UCSD-AML1 (cell line): Measurements from ENCODE around the gene UCN.
"Not testable (repeated sequence)": the region's sequence is repeated elsewhere in the genome, so short reads cannot be mapped to it uniquely, and the experiment has no call there.

Source experiments
- DNase-seq: peaks from one replicate; lab custom pipeline; 2025; ENCODE audit not compliant: unreplicated experiment; lab: John Stamatoyannopoulos, UW

UCN gene

DNA sequence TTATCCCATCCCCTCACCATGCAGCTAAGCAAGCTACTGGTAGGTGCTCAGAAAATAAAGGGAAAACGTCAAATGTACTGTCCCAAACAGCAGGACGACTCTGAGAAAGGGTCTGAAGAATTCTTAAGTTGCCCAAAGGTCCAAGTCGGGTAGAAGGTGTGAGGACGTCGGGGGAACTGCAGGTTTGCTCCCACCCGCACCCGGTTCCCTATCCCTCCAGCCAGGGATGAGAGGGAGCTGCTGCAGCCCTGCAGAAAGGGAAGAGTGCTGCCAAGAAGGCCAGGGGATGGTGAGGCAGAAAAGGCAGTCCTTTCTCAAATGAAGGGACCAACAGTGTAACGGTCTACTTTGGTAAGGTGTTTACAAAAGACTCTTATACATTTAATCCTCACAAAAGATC lies 6.9 kb upstream of the UCN start:
- DNase-seq: no peak

DNA sequence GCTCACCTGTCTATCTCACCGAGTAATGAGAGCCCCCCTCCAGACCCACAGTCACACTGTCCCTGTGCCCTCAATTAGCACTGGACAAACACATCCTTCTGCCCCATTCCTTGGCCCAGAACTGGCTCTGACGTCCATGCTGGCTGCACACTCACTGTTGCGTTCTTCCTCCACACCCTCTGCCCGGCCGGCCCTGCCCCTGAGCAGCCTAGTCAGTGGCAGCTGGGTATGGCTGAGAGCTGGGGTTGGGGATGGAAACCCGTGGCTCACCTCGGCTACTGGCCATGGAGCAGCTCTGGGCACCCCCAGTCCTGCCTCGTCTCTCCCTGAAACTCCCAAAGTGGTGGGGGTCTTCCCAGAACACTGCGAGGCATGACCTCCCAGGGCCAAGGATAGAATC lies 6.5 kb upstream of the UCN start:
- DNase-seq: no peak

DNA sequence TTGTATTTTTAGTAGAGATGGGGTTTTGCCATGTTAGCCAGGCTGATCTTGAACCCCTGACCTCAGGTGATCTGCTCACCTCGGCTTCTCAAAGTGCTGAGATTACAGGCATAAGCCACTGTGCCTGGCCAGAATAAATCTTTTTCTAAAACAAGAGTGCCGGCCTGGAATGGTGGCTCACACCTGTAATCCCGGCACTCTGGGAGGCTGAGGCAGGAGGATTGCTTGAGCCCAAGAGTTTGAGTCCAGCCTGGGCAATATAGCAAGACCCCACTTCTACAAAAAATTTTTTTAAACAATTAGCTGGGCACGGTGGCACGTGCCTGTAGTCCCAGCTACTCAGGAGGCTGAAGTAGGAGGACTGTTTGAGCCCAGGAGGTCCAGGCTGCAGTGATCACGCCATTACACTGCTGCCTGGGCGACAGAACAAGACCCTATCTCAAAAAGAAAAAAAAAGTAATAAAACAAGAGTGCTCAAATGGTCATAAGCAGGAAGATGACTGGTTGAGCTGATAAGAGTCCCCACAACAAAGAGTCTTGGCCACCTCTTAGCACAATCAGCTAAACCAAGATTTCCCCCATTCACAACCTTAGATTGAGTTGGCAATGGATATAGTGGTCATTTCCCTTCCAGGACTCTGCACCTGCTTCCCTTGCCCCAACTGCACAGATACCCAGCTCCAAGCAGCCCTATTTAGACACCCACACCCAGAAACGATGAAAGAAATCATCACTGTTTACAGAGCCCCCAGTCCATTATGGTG lies 5.8 kb upstream of the UCN start:
- no peak for DNase-seq

DNA sequence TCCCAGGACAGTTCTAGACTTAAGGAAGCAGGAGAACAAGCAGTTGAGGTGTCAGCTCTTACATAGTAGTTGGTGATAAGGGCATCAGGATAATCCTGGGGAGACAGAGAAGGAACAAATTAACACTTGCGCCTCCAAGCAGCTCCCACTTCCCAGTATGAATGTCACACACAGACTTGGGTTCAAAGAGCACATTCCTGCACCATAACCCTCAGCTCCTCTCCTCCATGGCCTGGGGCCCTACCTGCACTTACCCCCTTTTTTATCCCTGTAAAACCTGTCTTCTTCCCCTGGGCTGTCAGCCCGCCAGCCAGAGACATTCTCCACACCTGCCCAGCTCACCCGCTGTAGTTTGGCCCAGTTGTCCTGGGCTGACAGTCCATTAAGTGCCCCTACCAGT lies 3.9 kb upstream of the UCN start:
- DNase-seq: no peak

DNA sequence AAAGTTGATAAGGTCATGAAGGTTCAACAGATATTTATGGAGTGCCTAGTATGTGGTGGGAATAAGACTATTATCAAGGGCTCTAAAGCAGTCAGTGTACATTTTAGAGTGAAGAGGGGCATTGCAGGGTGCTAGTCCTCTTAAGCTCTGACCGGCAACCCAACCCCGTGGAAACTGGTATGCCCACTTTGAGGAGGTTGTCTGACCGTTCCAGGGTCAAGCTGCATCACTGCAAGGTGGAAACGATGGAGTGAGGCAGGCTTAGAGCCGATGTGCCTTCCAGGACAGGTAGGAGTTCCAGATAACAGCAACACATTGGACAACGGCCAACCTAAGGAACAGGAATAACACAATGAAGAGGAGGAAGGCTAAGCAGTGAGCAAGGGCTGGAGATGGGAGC lies 1.4 kb upstream of the UCN start:
- no peak for DNase-seq

DNA sequence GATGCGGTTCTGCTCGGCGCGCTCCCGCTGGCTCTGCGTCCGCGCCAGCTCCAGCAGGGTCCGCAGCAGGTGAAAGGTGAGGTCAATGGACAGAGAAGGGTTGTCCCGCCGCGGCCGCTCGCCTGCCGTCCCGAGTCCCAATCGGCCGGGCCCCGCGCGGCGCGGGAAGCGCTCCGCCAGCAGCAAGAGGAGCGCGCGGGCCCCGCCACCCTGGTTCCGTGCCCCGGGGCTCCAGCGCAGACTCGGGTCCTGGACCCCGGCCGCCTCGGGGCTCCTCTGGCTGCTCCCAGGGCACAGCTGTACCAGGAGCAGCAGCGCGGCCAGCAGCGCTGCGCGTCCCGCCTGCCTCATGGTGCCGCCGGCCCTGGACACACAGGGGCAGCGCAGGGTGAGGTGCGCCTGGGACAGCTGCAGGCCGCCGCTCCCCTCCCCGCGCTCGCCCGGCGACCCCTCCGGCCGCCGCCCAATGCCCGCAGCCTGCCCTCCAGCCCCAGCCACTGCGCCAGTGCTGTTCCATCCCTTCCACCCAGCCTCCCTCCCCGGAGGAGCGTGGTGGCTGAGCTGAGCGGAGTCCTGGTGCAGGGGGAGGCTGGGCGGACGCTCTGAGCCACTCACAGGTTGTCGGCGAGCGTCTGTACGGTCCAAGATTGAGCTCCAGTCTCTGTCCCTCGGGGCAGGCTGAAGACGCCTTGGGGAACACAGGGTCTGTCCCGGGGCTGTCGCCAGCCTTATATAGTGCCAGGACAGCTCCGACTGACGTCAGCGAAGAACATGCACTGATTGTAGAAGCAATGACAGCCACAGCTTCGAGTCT lies 493 bp downstream of the UCN start:
- DNase-seq: no peak

DNA sequence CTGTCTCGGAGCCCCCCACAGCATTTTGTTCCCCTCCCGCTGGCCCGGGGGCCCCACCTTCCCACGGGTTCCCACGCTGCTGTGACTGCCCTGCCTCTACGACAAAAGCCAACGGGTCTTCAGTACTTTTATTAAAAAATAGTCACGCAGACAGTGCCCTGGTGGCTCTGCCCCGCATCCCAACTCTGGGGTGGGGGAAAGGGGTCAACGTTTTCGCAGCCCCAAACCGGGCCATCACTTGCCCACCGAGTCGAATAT lies 1.0 kb downstream of the UCN start:
- no peak for DNase-seq

DNA sequence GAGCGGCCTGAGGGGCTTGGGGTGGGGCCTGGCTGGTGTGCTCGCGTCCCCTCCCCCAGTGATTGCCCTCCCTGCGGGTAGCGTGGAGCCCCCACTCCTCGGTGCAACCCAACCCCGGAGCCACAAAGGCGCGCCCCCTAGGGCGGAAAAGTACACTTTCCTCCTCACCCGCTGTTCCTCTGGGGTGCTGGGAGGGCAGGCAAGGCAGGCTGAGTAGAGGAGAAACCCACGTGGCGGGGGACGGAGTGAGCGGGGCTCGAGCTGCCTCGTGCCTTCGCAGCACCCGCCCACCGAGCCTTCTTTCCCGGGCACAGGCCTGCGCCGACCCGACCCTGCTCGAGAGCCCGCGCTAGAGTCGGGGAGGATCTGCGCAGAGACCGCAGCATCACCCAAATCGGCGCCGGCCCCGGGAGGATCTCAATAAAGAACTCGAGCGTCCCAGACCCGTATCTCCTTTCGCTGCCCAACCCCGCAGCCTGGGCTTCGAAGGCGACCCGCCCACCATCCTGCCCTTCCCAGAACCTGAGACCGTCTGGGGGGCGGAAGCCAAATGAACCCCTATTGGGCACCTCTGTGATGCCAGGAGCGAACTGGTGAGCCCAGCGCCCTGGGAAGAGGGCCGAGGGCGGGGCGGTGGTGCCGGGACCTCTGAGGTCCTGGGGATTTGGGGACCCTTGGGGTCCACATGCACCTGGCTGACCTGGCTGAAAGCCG lies 1.5 kb downstream of the UCN start:
- no peak for DNase-seq

DNA sequence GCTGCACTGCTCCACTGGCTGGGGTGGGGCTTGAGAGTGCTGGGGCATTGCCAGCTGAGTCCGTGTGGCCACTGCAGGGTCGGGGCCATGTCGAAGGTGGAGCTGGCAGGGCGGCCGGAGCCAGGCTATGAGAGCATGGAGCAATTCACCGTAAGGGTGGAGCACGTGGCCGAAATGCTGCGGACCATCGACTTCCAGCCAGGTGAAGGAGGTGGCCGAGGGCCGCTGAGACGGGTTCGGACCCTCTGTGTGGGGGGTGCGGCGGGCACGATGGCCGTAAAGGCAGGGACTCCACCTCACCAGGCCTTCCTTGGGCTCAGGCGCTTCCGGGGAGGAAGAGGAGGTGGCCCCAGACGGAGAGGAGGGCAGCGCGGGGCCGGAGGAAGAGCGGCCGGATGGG lies 2.1 kb downstream of the UCN start:
- DNase-seq: no peak

DNA sequence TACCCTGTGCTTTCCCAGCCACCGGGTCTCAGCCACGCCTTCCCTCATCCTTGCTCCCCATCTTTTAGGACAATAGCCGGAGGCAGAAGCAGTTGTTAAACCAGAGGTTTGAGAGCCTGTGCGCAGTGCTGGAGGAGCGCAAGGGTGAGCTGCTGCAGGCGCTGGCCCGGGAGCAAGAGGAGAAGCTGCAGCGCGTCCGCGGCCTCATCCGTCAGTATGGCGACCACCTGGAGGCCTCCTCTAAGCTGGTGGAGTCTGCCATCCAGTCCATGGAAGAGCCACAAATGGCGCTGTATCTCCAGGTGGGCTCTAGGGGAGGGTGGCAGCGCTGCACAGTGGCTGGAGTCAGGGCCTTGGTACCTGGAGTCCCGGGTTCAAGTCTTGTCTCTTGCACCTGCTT lies 2.7 kb downstream of the UCN start:
- no peak for DNase-seq

DNA sequence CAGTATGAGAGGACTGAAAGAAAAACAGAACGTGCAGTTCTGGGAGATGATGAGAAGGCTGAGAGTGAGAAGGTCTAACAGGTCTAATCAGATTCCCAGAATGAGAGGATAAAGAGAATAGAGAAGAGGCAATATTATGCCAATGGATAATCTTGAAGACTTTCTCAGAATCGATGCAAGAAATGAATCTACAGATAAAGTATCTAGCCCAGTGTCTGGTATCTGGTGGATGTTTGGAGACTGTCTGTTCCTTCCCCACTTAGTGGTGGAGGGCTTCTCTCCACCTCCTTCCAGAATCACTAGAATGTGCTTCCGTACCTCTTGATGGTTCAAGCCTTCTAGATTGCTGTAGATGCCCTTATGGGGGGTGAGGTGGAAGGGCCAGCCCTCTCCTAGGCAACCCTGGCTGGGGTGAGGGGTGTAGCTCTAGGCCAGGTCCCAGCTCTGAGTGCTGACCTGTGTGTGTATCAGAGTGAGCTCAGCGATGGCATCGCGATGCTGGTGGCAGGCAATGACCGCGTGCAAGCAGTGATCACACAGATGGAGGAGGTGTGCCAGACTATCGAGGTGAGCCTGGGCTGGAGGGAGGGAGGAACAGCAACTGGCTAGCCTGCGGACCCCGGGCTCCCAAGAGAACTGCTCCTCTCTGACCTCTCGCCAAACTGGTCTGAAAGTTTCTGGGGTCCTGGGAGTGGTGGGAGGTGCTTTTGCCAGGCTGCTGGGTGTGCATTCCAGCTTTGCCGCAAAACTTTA lies 3.6 kb downstream of the UCN start:
- DNase-seq: no peak

DNA sequence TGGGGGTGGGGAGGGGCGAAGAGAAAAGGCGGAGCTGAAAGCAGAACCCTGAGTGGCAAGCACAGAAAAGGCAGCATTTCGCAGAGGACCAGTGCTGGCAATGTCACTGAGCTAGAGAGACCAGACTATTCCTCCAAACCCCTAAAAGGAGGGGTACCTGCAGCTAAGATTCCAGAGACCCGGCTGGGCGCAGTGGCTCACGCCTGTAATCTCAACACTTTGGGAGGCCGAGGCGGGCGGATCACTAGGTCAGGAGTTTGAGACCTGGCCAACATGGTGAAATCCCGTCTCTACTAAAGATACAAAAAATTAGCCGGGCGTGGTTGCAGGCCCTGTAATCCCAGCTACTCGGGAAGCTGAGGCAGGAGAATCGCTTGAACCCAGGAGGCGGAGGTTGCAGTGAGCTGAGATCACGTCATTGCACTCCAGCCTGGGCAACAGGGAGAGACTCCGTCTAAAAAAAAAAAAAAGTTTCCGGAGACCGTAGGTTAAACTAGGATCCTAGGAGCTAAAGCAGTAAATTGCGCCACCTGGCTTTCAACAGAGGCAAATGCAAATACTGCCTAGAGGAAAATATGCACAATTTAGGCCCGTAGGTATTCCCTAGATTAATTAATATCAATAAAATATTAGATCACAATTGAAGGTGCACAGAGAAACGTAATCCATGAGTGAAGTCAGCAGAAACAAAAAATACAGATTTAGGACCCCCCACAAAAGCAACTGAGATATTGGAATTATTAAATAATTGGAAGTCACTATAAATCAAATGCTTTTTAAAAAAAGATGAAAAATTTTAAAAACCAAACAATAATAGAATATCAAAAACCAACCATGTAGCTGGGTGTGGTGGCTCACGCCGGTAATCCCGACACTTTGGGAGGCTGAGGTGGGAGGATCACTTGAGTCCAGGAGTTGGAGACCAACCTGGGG lies 4.9 kb downstream of the UCN start:
- DNase-seq: no peak

DNA sequence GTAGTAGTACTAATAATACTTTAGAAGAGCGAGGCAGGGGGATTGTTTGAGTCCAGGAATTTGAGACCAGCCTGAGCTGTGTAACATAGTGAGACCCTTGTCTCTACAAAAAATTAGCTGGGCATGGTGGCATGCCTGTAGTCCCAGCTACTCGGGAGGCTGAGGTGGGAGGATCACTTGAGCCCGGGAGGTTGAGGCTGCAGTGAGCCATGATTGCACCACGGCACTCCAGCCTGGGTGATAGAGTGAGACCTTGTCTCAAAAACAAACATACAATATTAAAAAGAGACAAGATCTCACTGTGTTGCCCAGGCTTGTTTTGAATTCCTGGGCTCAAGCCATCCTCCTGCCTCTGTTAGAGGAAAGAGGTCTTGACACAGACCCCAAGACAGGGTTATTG lies 7.6 kb downstream of the UCN start:
- not testable (repeated sequence) for DNase-seq

DNA sequence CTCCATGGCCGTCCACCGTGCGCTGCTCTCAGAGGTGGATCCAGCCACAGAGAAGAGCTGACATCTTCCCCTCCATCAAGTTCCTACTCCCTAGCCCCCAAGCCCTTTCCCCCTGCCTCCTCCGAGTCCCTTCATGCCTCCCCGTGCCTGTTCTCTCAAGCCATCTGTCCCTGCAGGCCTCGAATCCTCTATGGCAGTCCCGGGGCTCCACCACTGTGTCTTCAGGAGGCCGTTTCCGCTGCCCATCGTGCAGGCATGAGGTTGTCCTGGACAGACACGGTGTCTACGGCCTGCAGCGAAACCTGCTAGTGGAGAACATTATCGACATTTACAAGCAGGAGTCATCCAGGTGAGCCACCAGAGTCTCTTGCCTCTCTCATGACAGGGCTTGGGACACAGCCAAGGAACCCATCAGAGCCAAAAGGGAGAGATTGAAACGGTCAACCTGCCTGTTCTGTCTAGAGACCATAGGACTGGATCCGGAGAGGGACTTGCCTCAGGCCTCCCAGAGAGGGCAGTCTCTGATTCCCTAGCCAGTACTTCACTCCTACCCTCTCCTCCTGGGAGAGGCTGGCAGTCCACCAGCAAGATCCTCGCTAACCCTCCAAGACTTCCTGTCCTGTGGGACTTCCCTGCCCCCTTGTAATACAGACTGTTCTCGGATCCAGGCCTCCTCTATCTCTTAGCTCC lies 9.7 kb downstream of the UCN start:
- no peak for DNase-seq

DNA sequence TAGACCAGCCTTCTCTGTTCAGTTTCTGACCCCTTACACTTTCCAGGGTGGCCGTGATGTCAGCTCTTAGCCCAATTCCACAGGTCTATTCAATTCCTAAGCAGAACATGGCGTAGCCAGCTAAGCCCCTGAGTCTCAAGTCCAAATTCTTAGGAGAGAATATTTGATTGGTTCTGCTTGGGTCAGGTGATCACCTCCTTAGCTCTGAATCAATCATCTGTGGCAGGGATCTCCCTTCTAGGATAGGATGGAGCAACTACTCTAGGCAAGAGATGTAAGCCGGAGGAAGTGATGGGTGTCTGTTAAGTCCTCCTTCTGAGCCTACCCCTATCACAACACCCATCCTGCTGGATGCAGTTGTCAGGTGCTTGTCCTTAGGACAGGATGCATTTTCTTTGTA lies 11.1 kb downstream of the UCN start:
- no peak for DNase-seq

DNA sequence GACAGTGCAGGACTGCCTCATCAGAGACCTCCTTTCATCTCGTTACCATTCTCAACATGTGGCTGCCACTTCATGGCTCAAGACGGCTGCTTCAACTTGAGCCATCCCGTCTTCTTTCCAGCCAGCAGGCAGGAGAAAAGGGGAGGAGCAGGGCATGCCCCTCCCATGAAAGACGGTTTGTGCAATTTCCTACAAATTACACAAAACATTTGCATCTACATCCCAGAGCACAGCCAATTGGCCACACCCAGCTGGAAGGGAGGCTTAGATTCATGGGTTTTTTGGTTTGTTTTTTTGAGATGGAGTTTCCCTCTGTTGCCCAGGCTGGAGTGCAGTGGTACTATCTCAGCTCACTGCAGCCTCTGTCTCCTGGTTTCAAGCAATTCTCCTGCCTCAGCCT lies 11.8 kb downstream of the UCN start:
- no peak for DNase-seq

DNA sequence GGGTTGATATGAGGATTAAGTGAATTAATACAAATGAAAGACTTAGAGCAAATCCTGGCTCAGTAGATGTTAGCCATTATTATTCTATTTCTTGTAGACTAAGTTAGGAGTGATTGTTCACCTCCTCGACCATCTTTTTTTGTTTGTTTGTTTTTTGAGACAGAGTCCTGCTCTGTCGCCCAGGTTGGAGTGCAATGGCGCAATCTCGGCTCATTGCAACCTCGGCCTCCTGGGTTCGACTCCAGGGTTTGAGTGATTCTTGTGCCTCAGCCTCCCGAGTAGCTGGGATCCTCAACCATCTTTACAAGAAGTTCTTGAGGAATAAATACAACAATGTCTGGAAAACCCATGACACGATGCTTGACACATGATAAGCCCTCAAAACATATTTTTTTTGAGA lies 13.3 kb downstream of the UCN start:
- DNase-seq: no peak

DNA sequence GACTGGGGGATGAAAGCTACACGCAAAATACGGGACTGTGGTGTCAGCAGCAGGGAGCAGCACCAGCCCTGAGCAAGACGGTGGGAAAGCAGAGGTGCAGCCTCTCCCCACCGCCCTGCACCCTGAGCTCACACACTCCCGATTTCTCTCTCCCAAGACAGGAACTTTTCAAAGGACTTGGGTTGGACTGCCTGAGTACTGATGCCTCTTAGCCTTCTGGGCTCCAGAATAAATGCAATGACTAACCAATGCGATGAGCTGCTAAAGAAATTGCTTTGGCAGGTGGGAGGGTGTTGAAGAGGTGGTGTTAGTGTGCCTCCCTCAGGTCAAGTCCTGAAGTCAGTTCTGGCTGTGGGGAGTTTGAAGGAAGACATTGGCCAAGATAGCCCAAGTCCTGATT lies 16.4 kb downstream of the UCN start:
- no peak for DNase-seq

DNA sequence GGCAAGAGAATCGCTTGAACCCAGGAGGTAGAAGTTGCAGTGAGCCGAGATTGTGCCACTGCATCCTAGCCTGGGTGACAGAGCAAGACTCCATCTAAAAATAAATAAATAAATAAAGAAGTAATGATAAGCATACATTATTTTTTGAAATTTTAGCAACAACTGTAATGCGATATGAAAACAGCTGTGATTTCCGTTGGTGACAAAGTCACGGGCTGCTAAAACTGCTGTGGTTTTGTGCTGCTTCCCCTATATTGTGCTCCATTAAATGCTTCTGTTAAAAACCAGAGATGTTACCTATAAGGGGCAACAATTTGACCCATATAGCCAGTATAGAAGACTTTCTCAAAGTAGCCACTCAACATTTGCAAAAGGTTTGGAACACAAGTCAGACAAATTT lies 17.7 kb downstream of the UCN start:
- no peak for DNase-seq

DNA sequence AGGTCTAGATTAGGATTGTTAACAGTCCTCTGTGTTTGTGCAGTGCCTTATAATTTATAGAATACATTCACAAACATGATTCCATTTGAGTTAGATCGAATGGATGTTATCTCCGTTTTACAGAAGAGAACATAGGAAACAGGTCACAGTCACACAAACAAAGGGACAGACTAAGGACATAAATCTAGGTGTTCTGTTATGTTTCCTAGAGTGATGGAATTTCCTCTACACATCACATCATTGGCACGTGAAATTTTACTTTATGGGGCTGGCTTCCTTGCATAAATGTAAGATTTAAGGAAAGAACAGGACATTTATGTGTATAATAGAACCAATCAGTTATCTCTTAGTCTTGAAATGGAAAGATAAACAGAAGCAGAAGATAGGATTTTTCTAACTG lies 19.6 kb downstream of the UCN start:
- DNase-seq: no peak
